GM19193 (cell line): ENCODE results near the gene TPX2.

ENCODE experiments used
- POLR2A ChIP-seq: IDR thresholded peaks from 4 replicates; pipeline ENCODE4 v1.6.1; 2011; ENCODE audit not compliant: insufficient read depth, insufficient read length; ENCODE audit errors: extremely low read depth

The TPX2 gene

GRCh38 chr20:31811796-31812728 is 73.0 kb downstream of the TPX2 start:
- no peak for TF ChIP-seq POLR2A

- TF ChIP-seq POLR2A: no peak
Measured at GRCh38 chr20:31813611-31814010, 74.5 kb downstream of the TPX2 start.

DNA sequence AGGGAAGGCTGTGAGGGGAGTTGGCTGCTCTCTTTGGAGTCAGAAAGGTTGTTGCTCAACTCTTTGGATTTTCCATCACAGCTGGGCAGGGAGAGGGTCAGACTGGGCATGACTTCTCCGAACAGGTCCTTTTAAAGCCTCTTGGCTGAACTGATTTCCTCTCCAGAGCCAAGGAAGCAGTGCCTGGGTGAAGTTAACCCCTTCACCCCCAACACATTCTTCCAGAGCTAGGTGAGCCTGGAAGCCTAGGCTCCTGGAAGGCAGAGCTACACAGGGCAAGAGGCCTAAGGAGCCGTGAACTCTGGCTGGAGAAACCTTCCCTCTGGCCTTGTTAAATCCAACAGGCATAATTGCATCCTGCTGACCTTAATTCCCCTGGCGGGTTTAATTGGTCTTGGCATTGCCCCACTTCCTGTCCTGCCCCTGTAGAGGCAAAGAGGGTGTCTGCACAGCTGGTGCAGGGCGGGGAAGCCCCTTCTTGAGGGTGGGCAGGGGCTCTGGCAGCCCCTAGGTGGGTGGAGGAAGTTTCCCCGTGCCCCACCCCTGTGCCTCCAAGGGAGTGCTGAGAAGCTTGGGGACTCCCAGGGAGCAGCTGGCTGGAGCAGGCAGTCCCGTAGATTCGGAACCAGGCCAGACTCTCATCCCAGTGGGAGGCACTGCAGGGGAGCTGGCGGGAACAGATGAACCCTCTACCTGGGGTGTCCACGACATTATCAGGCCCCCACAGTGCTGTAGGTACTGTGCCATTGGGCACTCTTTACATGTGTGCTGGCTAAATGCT is 76.5 kb downstream of the TPX2 start:
- no peak for TF ChIP-seq POLR2A

DNA sequence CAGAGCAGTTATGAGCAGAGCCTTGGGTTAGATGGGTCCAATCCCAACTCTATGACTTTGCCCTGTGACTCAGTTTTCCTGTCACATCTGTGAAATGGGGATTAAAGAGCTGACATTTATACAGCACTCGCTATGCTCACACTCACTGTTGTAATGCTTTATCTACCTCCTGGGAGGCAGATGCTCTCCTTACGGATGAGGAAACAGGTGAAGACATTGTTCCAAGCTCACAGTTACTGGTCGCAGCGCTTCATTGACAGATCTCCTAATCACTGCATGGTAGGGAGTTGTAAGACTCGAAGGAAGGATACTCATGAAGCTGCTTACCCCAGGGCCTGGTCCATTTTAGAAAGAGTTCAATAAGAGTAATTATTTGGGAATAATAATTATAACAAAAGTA is 77.1 kb downstream of the TPX2 start:
- no peak for TF ChIP-seq POLR2A

- TF ChIP-seq POLR2A: no peak
Measured at GRCh38 chr20:31817461-31817860, 78.4 kb downstream of the TPX2 start.

DNA sequence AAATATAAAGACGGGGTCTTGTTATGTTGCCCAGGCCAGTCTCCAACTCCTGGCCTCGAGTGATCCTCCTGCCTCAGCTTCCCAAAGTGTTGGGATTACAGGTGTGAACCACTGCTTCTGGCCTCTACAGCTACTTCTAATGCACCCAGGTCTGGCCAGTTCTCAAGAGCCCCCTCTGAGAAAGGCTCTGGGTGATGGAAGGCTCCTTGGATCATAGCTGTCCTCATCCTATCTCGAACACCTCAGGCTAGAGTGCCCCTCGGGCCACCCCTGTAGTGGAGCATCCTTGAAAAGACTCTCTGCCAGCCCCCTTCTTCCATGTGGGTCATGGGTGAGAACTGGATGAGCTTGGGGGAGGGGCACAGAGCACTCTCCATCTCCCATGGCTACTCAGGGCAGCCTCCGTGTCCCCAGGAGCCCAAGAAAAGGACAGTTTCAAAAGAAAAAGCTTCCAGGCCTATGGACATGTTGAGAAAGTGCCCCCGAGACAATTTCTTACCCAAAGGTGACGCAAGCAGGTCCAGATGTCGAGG is 79.4 kb downstream of the TPX2 start:
- no peak for TF ChIP-seq POLR2A

- no peak for TF ChIP-seq POLR2A
Measured at GRCh38 chr20:31819083-31819784, 80.1 kb downstream of the TPX2 start, which contains the start of gene MYLK2. Gene MYLK2 (plus strand): TSS chr20:31819356. CDS start chr20:31819581, 225 bp downstream.

- no peak for TF ChIP-seq POLR2A
Measured at GRCh38 chr20:31820228-31820627, 81.1 kb downstream of the TPX2 start.

DNA sequence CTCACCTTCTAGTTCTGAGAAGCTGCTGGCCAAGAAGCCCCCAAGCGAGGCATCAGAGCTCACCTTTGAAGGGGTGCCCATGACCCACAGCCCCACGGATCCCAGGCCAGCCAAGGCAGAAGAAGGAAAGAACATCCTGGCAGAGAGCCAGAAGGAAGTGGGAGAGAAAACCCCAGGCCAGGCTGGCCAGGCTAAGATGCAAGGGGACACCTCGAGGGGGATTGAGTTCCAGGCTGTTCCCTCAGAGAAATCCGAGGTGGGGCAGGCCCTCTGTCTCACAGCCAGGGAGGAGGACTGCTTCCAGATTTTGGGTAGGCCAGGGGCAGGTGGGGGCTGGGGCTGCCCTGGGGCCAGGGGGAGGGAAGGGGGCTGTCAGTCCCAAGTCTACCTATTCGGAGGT is 82.3 kb downstream of the TPX2 start:
- TF ChIP-seq POLR2A: no peak

DNA sequence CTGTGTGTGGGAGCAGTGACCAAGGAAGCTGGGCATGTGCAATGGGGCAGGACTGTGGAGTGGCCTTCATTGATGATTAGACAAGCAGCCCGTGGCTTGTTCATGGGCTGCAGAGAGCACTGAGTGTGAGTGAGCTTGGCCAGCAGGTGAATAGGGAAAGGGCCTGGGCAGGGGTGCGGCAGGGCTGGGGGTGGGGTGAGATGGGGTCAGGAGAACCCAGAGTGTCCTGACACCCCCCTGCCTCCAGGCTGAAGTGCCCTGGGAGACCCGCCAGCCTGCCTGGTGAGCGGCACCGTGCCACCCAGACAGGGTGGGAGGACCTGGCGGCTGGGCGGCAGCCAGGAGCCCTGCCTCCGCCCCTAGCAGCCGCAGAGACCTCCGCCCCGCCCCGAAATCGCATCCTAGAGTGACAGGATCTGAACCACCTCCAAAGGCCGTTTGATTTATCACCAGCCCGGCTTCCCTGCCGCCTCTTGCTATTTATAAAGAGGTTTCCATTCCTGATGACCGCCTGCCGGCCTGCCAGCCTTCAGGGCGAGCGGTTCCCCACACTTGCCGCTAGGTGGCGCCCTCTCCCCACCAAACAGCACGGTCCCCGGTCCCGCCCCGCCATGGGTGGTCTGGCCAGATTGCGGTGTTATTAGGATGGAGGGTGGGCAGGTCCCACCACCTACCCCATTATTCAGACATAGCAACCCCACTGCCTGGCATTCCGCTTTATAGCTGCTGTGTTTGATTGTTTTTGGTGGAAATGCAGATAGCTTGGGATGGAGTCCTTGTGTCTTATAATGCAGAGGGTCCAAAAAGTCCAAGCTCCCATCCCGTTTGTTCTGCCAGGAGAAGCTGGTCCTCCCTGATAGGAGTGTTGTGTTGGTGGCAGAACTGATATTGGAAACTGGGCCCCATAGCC is 83.6 kb downstream of the TPX2 start:
- TF ChIP-seq POLR2A: no peak

DNA sequence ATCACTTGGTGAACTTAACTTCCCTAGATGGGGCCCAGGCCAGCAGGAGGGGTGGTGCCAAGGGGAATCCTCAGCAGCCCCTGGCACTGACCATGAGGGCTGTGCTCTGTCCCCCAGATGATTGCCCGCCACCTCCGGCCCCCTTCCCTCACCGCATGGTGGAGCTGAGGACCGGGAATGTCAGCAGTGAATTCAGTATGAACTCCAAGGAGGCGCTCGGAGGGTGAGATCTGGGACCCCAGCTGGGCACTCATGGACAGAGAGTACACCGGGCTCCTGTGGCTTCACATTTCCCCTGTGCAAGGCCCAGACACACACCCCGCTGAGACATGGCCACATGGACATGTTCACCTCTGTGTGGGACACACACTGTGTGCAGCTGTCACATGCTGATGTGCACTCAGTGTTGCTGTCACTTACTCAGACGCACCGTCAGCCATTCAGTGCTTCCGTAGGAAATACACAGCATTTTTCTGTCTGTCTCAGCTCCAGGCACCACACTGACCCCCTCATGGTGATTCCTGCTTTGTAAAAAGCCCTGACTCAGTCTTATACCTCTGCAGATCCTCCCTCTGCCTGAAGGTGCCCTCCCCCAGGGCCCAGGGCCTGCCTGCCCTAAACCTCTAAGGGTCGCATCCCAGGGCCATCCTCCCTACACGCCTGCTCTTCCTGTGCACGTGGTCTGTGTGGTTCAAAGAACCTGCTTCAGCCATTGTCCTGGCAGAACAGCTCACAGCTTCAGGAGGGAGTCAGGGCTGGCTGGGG is 84.5 kb downstream of the TPX2 start:
- TF ChIP-seq POLR2A: no peak

DNA sequence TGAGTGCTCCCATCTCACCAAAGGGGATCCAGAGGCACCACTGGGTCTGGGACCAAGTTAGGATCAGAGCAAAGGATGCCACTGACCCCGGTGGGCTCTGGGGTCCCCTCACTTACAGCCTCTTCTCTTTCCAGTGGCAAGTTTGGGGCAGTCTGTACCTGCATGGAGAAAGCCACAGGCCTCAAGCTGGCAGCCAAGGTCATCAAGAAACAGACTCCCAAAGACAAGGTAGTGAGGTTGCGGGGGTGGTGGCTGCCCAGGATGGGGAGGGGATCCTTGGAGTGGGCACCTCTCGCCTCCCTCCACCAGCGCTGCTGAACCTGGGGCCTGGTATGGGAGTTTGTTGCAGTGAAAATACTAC is 85.0 kb downstream of the TPX2 start:
- TF ChIP-seq POLR2A: no peak
